Hepatocyte (in vitro differentiated cells): ENCODE measurements around the gene LRRTM2.

ENCODE experiments used
- CTCF ChIP-seq: fragments of 200-600 bp; sonication (generic); IDR thresholded peaks from 2 replicates; pipeline ENCODE4 v1.5.1; 2016; ENCODE audit warnings: antibody characterized with exemption, mild to moderate bottlenecking; ENCODE audit not compliant: poor library complexity
- EZH2 ChIP-seq: fragments of 200-600 bp; sonication (generic); IDR thresholded peaks from 2 replicates; pipeline ENCODE4 v1.6.1; 2016; ENCODE audit warnings: antibody characterized with exemption, mild to moderate bottlenecking, borderline replicate concordance
- EZH2phosphoT487 ChIP-seq: fragments of 200-600 bp; sonication (generic); IDR thresholded peaks from one replicate; pipeline ENCODE4 v1.6.1; 2018; ENCODE audit warnings: antibody characterized with exemption, mild to moderate bottlenecking, low read depth, moderate library complexity; ENCODE audit not compliant: unreplicated experiment, severe bottlenecking

GRCh38 chr5:138844812-138845513, 30.2 kb downstream of the LRRTM2 start:
- no peak for TF ChIP-seq CTCF
- no peak for TF ChIP-seq EZH2phosphoT487
- TF ChIP-seq EZH2, result no peak
